Stimulated activated CD8-positive, alpha-beta memory T cell treated with anti-CD3 and anti-CD28 coated beads, Interleukin-12 subunit alpha, Interleukin-12 subunit beta, amount 100 ng/mL, for 24 hours (primary cell): ENCODE results near the gene SIRT2.
"Not testable (repeated sequence)": the region's sequence is repeated elsewhere in the genome, so short reads cannot be mapped to it uniquely, and the experiment has no call there.

ENCODE experiments used
- DNase-seq: peaks from one replicate; pipeline ENCODE4 v3.0.0-alpha.2; 2020; ENCODE audit errors: extremely low read depth

Gene SIRT2

GRCh38 chr19:38899447-38900201 lies at the start of gene SIRT2, which contains the start of gene NFKBIB:
Gene SIRT2, minus strand, starts transcription at chr19:38899618. Its CDS starts 97 bp downstream, at chr19:38899521.
Gene NFKBIB, plus strand, starts transcription at chr19:38899969. Its CDS starts 64 bp downstream, at chr19:38900033.
- DNase-seq: peak; percentile 97

GRCh38 chr19:38946229-38947010 lies 47.0 kb upstream of the SIRT2 start:
- no peak for DNase-seq

DNA sequence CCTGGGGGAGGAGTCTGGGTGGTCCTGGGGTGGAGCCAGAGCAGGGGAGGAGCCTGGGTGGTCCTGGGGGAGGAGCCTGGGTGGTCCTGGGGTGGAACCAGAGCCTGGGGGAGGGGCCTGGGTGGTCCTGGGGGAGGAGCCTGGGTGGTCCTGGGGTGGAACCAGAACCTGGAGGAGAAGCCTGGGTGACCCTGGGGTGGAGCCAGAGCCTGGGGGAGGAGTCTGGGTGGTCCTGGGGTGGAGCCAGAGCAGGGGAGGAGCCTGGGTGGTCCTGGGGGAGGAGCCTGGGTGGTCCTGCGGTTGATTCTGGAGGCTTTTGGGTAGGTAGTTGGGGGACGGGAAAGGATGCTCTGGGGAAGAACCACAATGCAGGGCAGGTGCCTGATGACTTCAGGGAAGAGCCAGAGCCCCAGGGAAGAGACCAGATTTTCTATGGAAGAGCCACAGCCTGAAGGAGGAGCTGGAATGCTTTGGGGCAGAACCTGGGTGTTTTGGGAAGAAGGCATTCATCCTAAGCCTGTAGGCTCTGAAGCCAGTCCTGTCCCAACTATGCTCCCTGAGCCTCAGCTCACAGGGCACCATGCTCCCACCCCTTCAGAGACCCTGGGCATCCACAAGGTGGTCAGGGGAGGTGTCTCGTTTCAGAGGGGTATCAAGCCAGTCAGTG lies 46.3 kb upstream of the SIRT2 start:
- DNase-seq: no peak

DNA sequence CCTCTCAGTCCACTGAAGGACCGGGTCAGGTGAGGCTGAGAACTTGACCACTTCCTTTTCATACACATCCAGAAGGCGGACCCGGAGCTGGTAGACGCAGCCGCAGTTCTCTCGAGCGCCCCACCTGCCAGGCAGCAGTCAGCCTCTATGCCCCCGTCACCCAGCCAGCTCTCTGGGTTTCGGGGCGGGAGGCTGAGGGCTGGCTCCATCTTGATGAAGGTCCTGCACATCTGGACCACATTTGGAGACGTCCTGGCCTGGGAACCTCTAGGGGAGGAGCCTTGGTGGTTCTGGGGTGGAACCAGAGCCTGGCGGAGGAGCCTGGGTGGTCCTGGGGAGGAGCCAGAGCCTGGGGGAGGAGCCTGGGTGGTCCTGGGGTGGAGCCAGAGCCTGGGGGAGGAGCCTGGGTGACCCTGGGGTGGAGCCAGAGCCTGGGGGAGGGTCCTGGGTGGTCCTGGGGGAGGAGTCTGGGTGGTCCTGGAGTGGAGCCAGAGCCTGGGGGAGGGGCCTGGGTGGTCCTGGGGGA lies 45.6 kb upstream of the SIRT2 start:
- DNase-seq: no peak

- DNase-seq: no peak
Observed at GRCh38 chr19:38942471-38943181, 43.2 kb upstream of the SIRT2 start.

DNA sequence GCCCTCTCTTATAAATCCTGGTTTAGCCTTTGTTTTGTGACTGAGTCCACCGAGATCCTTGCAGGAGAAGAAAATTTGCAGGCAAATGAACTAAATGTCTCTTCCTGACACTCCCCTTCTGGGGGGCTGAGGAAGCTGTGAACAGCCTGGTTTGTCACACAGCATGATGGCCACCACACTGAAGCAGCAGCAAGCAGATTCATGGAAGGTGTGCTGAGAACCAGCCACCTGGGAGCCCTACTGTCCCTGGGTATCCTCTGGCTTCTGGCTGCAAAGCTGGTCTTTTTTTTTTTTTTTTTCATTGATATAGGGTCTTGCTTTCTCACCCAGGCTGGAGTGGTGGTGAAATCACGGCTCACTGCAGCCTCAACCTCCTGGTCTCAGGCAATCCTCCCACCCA lies 42.6 kb upstream of the SIRT2 start:
- DNase-seq: no peak

- not testable (repeated sequence) for DNase-seq
Observed at GRCh38 chr19:38941466-38941865, 42.0 kb upstream of the SIRT2 start.

- DNase-seq: no peak
Observed at GRCh38 chr19:38939957-38940356, 40.5 kb upstream of the SIRT2 start.

DNA sequence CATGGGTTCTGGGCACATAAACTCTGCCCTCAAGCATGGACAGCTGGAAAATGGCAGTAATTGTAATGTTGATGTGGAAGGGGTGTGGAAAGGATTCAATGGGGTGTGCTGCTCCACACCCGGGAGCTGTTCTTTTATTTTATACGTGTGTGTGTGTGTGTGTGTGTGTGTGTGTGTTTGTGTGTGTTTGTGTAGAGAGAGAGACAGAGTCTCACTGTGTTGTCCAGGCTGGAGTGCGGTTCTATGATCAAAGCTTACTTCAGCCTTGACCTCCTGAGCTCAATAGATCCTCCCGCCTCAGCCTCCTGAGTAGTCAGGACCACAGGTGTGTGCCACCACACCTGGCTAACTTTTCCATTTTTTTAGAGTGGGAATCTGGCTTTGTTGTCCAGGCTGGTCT lies 34.1 kb upstream of the SIRT2 start:
- DNase-seq: no peak

DNA sequence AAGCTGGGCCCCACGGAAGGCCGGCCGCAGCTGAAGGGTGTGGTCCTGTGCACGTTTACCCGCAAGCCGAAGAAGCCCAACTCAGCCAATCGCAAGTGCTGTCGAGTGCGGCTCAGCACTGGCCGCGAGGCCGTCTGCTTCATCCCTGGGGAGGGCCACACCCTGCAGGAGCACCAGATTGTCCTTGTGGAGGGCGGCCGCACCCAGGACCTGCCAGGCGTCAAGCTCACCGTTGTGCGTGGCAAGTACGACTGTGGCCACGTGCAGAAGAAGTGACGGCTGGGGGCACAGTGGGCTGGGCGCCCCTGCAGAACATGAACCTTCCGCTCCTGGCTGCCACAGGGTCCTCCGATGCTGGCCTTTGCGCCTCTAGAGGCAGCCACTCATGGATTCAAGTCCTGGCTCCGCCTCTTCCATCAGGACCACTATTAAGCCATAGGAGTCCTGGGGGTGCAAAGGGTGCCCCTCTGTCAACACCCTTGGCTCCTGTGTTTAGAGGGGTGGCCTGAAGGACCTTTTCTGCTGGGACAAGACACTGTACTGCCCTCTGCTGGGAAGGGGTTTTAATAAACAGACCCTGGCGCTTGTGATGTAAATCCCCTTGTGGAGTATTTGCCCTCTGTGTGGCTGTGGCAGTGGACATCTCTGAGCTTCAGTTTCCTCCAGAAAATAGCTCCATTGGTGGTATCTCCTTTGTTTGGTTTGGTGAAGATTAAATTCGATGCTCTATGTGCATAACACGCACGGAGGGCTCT lies 33.2 kb upstream of the SIRT2 start:
- no peak for DNase-seq

- DNase-seq: no peak
Observed at GRCh38 chr19:38931521-38931793, 32.0 kb upstream of the SIRT2 start.

- peak; percentile 97 for DNase-seq
Observed at GRCh38 chr19:38930776-38931520, 31.5 kb upstream of the SIRT2 start, which contains the start of gene MRPS12. Gene MRPS12, plus strand, starts transcription at chr19:38930944. Its CDS starts 351 bp downstream, at chr19:38931295.

DNA sequence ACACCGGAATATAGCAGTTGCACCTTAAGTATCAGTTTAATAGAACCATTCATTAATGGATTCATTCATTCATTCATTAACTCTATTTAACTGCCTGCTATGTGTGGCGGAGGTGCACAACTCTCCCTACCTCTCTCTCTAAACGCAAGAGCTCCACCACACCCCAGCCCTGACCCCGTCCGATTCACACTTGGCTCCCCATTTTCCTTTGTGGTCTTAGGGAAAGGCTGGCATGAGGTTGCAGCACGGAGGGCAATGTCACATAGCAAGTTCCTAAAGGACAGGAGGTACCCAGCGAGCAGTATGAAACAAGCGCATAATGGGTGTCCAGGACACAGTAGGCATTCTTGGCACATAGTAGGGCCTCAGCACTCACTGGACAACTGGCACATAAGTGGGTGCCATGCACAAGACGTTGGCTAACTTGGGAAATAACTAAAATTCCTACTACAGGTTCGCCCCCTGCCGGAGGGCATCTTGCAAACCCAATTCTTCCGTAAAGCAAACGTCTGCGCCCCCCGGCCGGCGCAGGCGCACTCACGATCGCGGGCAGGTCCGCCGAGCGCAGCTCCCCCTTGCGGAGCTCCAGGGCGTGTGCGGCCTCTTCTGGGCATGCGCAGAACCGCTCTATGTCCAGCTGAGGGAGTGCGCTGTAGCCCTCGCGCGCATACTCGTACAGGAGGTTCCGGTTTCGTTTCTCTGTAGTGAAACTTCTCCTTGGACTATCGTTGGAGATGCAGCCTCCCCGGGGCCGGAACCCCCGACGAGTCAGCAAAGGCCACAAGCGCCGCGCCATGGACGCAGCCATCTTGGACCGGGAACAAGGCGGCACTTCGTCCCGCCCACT lies 30.7 kb upstream of the SIRT2 start, which contains the start of gene SARS2:
SARS2 (minus strand) TSS at position 835 of the 847 bp plus-strand sequence; CDS start at position 808, 27 bp downstream.
- peak; percentile 71 for DNase-seq

GRCh38 chr19:38928391-38929001 lies 29.1 kb upstream of the SIRT2 start:
- no peak for DNase-seq

DNA sequence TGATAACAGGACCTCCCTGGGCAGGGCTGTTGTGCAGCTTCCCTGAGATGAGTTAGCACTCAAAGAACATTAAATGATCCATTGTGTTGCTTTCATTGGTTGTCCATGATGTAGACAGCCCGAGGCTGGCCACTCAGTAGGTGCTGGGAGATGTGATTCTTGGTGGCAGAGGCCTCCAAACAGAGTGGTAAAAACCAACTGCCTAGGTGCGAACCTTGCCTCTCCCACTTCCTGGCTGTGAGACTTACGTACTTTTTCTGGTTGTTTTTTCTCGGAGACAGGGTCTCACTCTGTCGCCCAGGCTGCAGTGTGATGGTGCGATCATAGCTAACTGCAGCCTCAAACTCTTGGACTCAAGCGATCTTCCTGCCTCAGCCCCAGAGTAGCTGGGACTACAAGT lies 25.0 kb upstream of the SIRT2 start:
- no peak for DNase-seq

DNA sequence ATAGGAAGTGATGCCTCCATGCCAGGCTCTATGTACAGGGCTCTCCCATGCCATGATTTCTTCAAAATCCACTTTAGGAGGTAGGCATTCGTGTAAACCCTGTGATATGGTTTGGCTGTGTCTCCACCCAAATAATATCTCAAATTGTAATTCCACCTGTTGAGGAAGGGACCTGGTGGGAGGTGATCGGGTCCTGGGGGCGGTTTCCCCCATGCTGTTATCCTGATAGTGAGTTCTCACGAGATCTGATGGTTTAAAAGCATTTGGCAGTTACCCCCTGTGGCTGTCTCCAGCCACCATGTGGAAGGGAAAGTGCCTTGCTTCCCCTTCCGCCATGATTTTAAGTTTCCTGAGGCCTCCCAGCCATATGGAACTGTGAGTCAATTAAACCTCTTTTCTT lies 23.1 kb upstream of the SIRT2 start:
- no peak for DNase-seq

GRCh38 chr19:38921420-38922274 lies 22.2 kb upstream of the SIRT2 start:
- no peak for DNase-seq
